ENCODE results near the gene ABCA7. TPM values are rescaled to one million over a fixed set of nuclear protein-coding genes. Genes with fewer than 3 reads are reported as not detected.

ABCA7 gene
- total and polyA plus RNA-seq, 2 of the 13 experiments (the other 11 are each of a cell fraction or from before 2014, with no cell fraction given) = 4.4 to 32.4 TPM

GRCh38 chr19:1081301-1082164, 41.6 kb downstream of the ABCA7 start (continued):
- TF ChIP-seq ZFP91 (CRISPR knock-in tag; IDR thresholded peaks at IDR 0.05; ENCODE audit: borderline replicate concordance) (peak; percentile 15; the same call in 1 of the 2 replicates), ZHX1 (CRISPR knock-in tag; IDR thresholded peaks at IDR 0.05; ENCODE audit: low read depth) (0 out of 2 replicates have a peak, but pooled peaks have one; percentile 23), PATZ1 (CRISPR knock-in tag; IDR thresholded peaks at IDR 0.05) (peak; percentile 47; the same call in 1 of the 2 replicates)

All from HepG2 (cell line).